OCI-LY1 (cell line): ENCODE results near the gene TBL1Y.

ENCODE experiments used
- H2AFZ ChIP-seq: fragments of 200-600 bp; sonication (generic), shearing (Covaris generic); 2 replicates; pipeline ENCODE4 v1.6.0; 2014; ENCODE audit warnings: antibody characterized with exemption, mild to moderate bottlenecking, low read length
- H3F3A ChIP-seq: fragments of 200-600 bp; sonication (generic), shearing (Covaris generic); 2 replicates; pipeline ENCODE4 v1.6.0; 2014; ENCODE audit warnings: mild to moderate bottlenecking, antibody characterized with exemption, low read length, moderate library complexity; ENCODE audit not compliant: insufficient read depth
- H3K27ac ChIP-seq: fragments of 200-600 bp; sonication (generic); 2 replicates; pipeline ENCODE4 v1.5.1; 2014; ENCODE audit warnings: low read length, mixed run types, mild to moderate bottlenecking, low read depth; ENCODE audit not compliant: poor library complexity, severe bottlenecking
- H3K27me3 ChIP-seq: fragments of 200-600 bp; sonication (generic); 2 replicates; pipeline ENCODE4 v1.6.0; 2014; ENCODE audit warnings: antibody characterized with exemption, mild to moderate bottlenecking, low read length, moderate library complexity; ENCODE audit not compliant: insufficient read depth
- H3K36me3 ChIP-seq: fragments of 200-600 bp; sonication (generic); 2 replicates; pipeline ENCODE4 v1.6.1; 2014; ENCODE audit warnings: mild to moderate bottlenecking, antibody characterized with exemption, low read length, moderate library complexity, mixed read lengths; ENCODE audit not compliant: insufficient read depth
- H3K4me1 ChIP-seq: fragments of 200-600 bp; sonication (generic); 2 replicates; pipeline ENCODE4 v1.5.1; 2014; ENCODE audit warnings: mild to moderate bottlenecking, low read length, moderate library complexity; ENCODE audit not compliant: insufficient read depth, severe bottlenecking
- H3K4me2 ChIP-seq: fragments of 200-600 bp; sonication (generic), shearing (Covaris generic); 2 replicates; pipeline ENCODE4 v1.6.1; 2014; ENCODE audit warnings: low read length
- H3K4me3 ChIP-seq: fragments of 200-600 bp; sonication (generic); 2 replicates; pipeline ENCODE4 v1.5.1; 2014; ENCODE audit warnings: low read length, low read depth, mild to moderate bottlenecking, mixed read lengths; ENCODE audit not compliant: poor library complexity, severe bottlenecking
- H3K79me2 ChIP-seq: fragments of 200-600 bp; shearing (Covaris generic); 2 replicates; pipeline ENCODE4 v1.6.1; 2016; ENCODE audit warnings: mixed run types, low read length, mixed read lengths; ENCODE audit not compliant: insufficient read depth
- H3K9ac ChIP-seq: fragments of 200-600 bp; sonication (generic), shearing (Covaris generic); 2 replicates; pipeline ENCODE4 v1.6.1; 2014; ENCODE audit warnings: mild to moderate bottlenecking, low read length, mixed read lengths
- H3K9me2 ChIP-seq: fragments of 200-600 bp; sonication (generic), shearing (Covaris generic); 2 replicates; pipeline ENCODE4 v1.6.1; 2014; ENCODE audit warnings: low read depth, mild to moderate bottlenecking, low read length, mixed read lengths
- H3K9me3 ChIP-seq: fragments of 200-600 bp; shearing (Covaris generic); 2 replicates; pipeline ENCODE4 v1.6.1; 2014; ENCODE audit warnings: low read length, mixed read lengths
- H4K20me1 ChIP-seq: fragments of 200-600 bp; sonication (generic), shearing (Covaris generic); 2 replicates; pipeline ENCODE4 v1.6.0; 2016; ENCODE audit warnings: mild to moderate bottlenecking, low read length; ENCODE audit not compliant: insufficient read depth
- EZH2 ChIP-seq: fragments of 200-600 bp; sonication (generic), shearing (Covaris generic); IDR thresholded peaks from 2 replicates; pipeline ENCODE4 v1.8.0; 2017; ENCODE audit warnings: borderline replicate concordance, mixed run types, mild to moderate bottlenecking, antibody characterized with exemption, low read length, moderate library complexity, mixed read lengths
- TF ChIP-seq, protein P1 (sequence below): fragments of 200-600 bp; sonication (generic), shearing (Covaris generic); IDR thresholded peaks from 2 replicates; pipeline ENCODE4 v1.5.1; 2017; ENCODE audit warnings: mild to moderate bottlenecking, antibody characterized with exemption, low read length, moderate library complexity, mixed read lengths

TBL1Y gene

DNA sequence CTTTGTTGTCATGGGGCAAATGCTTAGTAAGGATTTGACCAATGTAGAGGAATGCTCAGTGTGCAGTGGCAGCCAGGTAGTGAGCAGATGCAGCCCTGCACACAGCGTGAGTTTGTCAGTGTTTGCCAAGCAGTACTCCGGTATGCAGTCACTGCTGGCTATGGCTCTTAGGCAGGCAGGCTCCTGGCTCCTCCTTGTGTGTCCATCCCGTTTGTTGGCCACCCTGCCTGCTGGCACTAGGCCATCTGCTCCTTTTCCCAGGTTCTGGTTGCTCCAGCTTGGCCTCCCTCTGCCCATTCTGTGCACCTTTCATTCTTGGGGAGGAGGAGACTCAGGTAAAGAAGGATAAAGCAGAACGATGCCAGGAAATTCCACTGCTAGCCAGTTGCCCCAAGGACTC, 106.0 kb downstream of the TBL1Y start:
- no peak overlapping the region for H3K9ac ChIP-seq
- H3K36me3 ChIP-seq: no peaks in the 10 kb centered on the region
- H3K9me3 ChIP-seq: no peaks in the 10 kb centered on the region
- H3K4me1 ChIP-seq: peaks cover 11% of the 10 kb centered on the region
- no peaks in the 10 kb centered on the region for H3F3A ChIP-seq
- no peak overlapping the region for H3K4me3 ChIP-seq
- H2AFZ ChIP-seq: no peak overlapping the region
- no peaks in the 10 kb centered on the region for H3K9me2 ChIP-seq
- TF ChIP-seq, protein P1, sequence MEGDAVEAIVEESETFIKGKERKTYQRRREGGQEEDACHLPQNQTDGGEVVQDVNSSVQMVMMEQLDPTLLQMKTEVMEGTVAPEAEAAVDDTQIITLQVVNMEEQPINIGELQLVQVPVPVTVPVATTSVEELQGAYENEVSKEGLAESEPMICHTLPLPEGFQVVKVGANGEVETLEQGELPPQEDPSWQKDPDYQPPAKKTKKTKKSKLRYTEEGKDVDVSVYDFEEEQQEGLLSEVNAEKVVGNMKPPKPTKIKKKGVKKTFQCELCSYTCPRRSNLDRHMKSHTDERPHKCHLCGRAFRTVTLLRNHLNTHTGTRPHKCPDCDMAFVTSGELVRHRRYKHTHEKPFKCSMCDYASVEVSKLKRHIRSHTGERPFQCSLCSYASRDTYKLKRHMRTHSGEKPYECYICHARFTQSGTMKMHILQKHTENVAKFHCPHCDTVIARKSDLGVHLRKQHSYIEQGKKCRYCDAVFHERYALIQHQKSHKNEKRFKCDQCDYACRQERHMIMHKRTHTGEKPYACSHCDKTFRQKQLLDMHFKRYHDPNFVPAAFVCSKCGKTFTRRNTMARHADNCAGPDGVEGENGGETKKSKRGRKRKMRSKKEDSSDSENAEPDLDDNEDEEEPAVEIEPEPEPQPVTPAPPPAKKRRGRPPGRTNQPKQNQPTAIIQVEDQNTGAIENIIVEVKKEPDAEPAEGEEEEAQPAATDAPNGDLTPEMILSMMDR: no peak
- TF ChIP-seq EZH2: no peak
- no peak overlapping the region for H3K27ac ChIP-seq
- no peaks in the 10 kb centered on the region for H4K20me1 ChIP-seq
- H3K79me2 ChIP-seq: no peaks in the 10 kb centered on the region
- no peak overlapping the region for H3K4me2 ChIP-seq
- no peaks in the 10 kb centered on the region for H3K27me3 ChIP-seq

DNA sequence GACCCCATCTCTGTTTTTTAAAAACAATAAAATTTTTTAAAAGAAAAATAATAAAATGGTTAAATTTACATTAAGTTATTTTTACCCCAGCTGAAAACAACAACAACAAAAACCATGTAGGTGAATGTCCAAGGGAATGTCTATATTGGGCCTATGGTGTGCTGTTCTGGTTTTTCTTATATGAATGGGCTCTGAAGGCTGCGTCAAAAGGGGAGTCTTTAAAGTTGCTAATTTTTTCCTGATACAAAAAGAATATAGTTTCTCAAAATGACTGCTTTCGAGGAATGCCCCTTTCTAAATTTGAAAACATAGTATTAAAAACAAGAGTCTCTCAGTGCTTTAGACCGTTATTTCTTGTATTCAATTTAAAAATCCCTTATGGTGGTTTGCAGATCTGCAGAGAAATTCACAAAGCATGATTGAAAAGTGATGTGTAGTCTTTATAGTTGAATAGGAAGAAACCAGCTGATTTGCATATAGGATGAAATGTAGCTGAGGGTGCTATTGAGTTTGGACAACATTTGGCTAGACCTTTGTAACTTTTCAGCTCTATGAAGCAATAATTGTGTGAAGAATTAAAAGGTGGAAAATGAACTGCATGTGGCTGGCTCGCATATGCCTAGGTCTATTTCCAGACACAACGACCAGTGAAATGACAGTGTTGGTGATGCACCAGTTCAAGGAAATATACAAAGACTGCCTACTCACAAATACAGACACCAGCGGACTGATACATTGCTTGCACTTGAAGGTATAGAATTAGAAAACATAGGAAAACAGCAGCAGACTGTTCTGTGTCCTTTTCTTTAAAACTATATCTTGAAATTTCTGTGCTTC, 107.0 kb downstream of the TBL1Y start:
- H3K4me1 ChIP-seq: peaks cover 11% of the 10 kb centered on the region
- no peak overlapping the region for H3K4me3 ChIP-seq
- no peaks in the 10 kb centered on the region for H3K9me3 ChIP-seq
- H3K27me3 ChIP-seq: no peaks in the 10 kb centered on the region
- no peaks in the 10 kb centered on the region for H3F3A ChIP-seq
- no peak overlapping the region for H3K9ac ChIP-seq
- H4K20me1 ChIP-seq: no peaks in the 10 kb centered on the region
- H3K27ac ChIP-seq: no peak overlapping the region
- H3K9me2 ChIP-seq: no peaks in the 10 kb centered on the region
- H3K36me3 ChIP-seq: no peaks in the 10 kb centered on the region
- TF ChIP-seq, protein P1: no peak
- H2AFZ ChIP-seq: no peak overlapping the region
- H3K79me2 ChIP-seq: no peaks in the 10 kb centered on the region
- no peak overlapping the region for H3K4me2 ChIP-seq

DNA sequence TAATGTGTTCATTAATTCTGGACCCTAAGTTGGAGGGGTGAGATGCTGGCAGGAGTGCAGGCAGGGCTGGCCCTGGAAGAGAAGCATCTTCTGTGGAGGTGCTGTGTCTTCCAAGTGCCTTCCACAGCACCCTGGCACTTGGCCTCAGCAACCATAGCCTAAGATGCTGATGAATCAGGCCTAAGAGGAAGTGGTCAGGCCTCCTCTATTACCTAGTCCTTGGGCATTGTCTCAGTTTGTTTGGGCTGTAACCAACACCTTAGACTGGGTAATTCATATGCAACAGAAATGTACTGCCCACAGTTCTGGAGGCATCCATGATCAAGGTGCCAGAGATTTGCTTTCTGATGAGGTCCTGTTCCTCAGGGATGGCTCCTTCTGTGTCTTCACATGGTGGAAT, 128.5 kb downstream of the TBL1Y start:
- Histone ChIP-seq H3K79me2 (no peaks in the 10 kb centered on the region), H3K4me1 (peaks cover 8% of the 10 kb centered on the region), H3K9me2 (no peaks in the 10 kb centered on the region), H3K4me2 (no peak overlapping the region), H3F3A (no peaks in the 10 kb centered on the region), H3K4me3 (no peak overlapping the region), H3K9ac (no peak overlapping the region), H3K36me3 (no peaks in the 10 kb centered on the region), H3K27ac (no peak overlapping the region), H3K27me3 (no peaks in the 10 kb centered on the region), H3K9me3 (no peaks in the 10 kb centered on the region), H4K20me1 (no peaks in the 10 kb centered on the region), H2AFZ (no peak overlapping the region)
- no peak for TF ChIP-seq EZH2
- TF ChIP-seq, protein P1: no peak
